NCI-H82 (cell line): ENCODE data around the gene HTR3D.
A peak's percentile ranks its signal among the peaks of the same experiment; 100 is the strongest.
"Not testable (repeated sequence)": the region's sequence is repeated elsewhere in the genome, so short reads cannot be mapped to it uniquely, and the experiment has no call there.

ENCODE experiments used
- DNase-seq: peaks from one replicate; lab custom pipeline; 2025; lab: John Stamatoyannopoulos, UW

HTR3D gene, protein sequence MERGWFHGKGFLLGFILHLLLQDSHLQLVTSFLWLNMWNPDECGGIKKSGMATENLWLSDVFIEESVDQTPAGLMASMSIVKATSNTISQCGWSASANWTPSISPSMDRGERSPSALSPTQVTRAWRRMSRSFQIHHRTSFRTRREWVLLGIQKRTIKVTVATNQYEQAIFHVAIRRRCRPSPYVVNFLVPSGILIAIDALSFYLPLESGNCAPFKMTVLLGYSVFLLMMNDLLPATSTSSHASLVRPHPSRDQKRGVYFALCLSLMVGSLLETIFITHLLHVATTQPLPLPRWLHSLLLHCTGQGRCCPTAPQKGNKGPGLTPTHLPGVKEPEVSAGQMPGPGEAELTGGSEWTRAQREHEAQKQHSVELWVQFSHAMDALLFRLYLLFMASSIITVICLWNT

DNA sequence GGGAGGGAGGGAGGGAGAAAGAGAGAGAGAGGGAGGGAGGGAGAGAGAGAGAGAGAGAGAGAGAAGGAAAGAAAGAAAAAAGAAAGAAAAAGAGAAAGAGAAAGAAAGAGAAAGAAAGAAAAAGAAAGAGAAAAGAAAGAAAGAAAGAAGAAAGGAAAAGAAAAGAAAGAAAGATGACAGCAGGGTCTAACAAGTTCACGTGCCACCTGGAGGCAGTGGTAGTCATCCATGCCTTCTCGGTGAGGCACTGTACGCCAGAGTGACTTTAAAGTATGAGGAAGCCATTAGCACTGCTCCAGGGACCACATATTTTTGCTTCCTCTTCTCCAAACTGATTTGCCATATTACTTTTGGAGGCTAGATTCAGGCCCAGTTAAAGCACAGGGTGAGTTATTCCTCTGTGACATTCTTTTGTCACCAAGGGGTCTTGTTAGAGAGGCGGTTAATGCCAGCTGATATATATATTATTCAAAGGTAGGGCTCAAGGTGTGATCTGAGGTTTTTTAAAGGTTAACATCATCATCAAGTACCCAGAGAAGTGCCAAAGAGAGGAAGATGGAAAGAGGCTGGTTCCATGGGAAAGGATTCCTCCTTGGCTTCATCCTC, at the start of gene HTR3D:
Gene HTR3D, plus strand, starts transcription at position 556 of the 606 bp plus-strand sequence. Its CDS starts 0 bp downstream, at position 556.
- no peak for DNase-seq

DNA sequence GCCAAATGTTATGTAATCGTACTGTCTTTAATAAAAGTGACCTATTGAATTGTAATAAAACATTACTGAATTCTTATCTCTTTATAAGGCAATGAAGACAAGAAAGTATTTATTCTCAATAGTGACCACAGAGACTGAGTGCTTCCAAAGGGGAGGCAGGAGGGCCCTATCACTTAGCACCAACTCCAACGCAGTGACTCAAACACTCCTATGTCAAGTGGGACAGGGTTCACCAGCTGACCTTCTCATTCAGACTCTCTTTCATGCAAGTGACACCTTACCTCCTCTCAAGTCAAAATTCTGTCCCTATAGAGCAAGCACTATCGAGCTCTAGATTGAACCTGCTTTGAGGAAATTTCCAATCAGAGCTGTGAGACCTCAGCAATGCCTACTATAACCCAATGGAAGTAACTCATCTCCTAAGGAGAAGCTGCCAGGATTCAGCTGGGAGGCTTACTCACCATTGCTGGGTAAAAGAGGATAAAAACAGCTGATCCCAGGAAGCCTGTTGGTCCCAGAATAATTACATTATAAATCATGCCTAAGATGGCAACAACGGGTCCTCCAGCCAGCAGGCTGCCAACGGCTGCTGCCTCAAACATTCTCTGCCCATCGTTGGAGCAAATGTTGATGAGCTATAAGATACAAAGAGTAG, 49.4 kb upstream of the HTR3D start:
- DNase-seq = peak; percentile 73

DNA sequence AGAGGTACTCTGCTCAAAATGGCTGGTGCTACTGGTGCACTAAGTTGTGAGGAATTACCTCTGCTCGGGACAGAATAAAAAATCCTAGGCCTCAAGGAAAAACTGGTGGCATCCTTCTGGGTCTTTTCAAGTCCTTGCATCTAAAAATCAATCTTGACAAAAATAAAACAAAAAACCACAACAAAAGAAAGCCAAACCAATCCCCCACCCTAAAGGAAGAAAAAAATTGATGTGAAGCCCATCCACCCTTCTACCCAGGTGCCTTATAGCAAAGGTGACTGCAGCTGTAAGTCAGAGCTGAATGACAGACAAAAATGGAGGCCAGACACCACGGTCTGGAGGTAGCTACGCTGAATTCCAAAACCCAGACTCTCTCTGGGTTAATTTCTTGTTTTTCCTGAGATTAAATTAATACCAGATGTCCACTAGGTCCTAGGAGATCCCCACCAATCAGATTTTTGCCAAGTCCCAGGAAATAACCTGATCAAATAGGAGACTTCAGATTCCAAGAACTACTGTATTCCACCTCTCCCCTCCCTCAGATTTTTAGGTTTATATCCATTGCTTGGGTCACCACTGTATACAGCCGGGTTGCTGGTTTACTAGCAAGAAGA, 47.3 kb upstream of the HTR3D start:
- no peak for DNase-seq

DNA sequence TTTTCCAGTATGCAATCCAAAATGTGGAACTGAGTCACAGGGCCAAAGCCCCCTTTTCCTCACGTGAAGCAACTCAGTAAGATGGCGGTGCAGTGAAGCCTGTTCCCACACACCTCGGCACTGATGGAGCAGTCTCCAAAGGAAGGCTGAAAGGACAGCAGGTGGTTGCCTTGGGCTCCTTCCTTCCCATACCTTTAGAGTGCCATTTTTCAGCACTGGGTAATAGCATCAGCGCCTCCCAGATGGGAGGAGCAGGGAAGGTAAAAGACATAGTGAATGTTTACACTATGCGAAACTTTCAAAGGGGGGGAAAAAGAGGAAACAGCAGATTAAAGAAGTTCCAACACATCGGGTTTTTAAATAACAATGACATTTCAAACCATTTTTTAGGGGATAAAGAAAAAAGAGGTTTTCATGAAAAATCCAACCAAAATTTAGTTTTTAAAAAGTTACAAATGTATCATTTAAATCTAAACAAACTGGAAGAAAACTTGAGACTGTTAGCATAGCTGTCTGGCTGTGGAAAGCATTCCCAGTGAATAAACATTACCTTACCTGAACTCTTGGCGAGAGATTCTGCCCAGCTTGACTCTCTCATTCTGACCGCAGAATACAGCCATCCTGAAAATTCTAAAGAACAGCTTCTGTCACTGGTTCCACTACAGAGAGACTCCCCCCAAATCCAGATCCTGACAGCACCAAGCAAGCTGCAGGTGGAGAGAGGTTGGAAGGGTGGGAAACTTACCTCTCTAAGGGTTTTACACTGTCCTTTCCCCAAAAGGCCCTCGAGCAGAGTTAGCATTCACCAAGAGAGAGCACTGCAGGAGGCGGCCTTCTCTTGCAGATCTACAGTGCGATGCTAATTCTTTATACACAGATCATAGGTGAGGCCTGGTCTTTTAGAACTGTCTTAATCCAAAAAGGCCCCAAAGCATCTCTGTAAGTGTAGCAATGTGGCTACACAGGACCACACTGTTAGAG, 46.5 kb upstream of the HTR3D start:
- no peak for DNase-seq

DNA sequence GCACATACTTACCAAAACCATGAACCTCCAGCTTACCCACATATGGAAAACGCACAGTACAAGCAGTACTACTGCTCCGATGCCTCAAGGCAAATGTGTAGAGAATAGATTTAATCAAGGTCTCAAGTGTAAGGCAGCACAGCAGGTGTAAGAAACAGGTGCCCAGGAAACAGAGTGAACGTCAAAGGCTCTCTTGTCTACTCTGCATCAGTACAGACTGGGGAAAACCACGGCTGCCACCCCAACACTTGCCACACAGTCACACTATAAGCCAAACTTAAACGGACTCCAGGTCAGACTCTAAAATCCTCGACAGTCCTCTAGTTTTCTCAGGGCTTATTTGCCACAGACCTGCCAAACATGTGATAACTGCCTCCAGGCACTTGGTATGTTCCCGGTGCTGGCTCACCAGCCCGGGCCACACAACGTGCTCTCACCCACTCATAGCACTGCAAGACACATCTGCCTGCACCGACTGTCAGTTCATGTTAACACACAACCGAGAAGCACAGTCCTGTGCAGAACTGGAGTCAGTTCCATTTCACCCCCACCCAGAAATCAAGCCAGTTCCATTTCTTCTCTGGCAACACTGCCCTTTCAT, 44.4 kb upstream of the HTR3D start:
- no peak for DNase-seq

DNA sequence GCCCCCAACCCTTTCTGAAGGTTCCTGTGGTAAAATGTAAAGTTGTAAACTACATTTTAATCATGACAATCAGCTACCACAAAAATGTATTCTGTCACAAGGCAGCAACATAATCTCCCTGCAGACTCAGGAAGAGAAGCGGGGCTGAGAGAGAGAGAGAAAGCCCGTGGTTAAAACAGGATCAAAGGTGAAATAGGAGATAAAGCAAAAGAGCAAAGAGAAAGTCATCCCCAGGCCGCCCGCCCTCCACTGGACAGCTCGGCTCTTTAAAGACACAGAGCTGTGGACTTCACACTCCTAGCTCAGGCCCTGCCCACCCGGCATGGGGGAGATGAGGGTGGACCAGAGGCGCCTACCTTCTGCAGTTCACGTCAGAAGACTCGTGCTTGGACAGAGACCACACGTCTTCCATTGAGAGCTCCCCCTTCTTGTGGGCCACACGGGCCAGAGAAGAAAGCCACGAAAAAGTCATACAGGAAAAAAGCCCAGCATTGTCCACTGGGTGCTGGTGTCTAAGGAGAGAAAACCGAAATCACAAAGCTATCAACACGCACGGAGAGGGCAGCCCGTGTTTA, 43.2 kb upstream of the HTR3D start:
- DNase-seq = no peak

DNA sequence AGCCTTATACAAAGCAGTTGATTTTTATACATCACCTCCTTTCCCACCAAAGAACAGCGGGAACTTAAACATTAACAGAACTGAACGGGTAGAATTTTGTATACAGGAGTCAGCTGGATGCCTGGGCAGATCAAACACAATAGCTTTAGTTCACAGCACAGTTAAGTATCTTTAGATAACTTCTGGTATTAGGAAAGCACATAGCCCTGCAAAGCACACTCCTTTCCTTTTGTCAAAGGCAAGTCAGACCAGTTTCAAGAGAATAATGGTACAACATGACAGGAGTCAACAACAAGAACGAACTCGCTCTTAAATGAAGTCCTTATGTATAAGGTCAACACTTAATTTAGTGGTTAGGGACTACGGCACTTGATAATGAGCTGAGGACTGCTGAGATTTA, 40.1 kb upstream of the HTR3D start:
- no peak for DNase-seq

DNA sequence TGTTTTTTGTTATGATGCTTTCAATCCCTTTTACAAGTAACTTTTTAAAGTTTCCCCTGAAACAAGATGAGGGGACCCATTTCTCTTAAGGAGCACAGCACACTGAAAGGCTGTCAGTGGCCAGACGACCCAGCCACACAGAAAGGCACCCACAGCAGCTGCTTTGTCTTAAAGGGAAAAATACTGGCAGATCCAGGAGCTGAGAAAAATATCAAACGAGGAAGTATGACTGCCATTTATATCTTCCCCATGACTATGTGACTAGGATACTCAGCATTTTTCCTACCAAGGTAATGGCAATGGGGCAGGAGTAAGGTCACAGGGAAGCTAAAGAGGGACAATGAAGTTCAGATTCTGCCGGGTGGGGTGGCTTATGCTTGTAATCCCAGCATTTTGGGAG, 29.8 kb upstream of the HTR3D start:
- DNase-seq = no peak

DNA sequence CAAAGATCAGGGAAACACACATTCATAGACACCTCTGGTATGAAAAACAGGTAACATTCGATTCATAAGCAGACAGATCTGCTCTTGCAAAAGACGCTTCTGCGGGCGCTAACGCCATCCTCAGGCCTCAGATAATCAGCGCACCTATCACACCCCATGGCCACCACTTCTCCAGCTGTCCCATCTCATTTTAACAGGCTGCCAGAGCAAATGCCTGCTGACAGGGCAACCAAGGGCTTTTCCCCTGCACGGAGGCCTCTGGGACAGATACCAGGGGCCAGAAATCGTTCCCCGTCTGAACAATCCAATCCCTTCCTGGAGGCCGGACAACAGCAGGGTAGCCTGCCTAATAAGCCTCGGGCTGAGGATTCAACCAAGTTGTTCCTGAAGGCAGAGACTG, 29.1 kb upstream of the HTR3D start:
- DNase-seq = no peak

DNA sequence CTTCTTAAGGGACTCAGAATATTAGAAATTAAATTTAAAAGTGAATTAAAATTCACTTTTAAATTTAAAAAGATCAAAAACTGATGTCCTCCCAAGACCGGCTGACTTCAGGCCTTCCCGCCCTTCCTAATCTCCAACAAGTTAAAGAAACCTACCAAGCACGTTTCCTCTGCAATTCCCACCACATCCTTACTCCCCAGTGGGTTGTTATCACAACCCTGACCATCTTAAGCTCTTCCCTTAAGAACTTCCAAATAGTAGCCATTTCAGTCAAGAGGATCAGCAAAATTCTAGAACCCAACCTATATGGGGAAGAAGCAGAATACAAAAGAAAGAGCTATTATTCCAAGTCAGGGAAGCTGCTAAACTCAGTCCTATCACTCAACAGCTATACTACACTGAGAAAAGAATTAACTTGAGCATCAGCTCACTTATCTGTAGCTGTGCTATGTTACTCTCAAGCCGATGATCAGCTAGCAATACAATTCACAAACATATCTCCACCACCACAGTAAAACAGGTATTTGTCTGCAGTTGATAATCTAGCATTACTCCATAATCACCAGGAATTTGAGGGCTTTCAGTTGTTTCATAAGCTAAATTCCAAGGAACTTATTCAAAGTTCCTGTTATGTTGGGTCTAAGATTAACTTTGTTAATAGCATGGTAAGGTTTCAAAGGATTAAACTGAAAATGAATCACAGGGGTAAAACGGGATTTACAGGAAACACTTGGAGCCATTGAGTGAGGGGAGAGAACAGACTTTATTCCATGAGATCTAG, 28.2 kb upstream of the HTR3D start:
- peak; percentile 16 for DNase-seq

DNA sequence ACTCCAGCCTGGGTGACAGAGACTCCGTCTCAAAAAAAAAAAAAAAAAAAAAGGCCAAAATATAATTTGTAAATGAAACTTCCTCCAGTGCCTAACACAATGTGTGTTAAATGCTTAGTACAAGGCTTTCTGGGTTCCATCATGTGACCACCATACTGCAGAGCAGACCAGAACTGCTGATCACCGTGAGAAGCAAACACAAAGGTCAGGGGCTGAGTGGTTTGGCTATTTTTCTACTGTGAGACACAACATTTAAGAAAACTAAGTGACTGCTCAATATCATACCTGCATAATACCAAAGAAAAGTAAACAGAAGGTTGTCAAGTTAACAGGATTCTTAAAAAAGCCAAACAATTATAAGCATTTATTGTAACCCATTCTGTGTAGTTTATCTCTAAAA, 27.1 kb upstream of the HTR3D start:
- no peak for DNase-seq

DNA sequence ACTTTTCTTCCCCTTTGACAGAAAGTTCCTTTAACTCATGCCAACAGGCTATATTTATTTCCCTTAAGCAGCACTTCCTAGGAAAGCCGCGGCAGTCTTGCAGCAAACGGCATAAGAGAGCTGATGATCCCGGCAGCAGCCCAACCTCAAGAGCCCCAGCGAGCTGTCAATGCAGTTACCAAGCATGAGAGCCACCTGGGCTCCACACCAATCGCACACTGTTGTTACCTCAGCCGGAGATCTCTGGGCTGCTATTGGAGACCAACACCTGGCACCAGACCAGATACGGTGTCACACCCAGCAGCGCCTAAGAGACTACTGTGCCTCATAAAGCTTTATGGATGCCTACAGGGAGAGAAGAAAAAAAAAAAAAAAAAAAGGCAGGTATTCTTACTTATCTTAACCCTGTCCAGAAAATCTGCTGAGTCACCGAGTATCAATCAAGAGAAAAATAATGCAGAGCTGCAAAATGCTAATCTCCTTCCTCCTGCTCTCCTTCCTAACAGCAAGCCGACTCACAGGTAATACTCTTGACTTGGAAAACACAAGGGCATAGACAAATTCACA, 25.5 kb upstream of the HTR3D start:
- DNase-seq = peak; percentile 89

DNA sequence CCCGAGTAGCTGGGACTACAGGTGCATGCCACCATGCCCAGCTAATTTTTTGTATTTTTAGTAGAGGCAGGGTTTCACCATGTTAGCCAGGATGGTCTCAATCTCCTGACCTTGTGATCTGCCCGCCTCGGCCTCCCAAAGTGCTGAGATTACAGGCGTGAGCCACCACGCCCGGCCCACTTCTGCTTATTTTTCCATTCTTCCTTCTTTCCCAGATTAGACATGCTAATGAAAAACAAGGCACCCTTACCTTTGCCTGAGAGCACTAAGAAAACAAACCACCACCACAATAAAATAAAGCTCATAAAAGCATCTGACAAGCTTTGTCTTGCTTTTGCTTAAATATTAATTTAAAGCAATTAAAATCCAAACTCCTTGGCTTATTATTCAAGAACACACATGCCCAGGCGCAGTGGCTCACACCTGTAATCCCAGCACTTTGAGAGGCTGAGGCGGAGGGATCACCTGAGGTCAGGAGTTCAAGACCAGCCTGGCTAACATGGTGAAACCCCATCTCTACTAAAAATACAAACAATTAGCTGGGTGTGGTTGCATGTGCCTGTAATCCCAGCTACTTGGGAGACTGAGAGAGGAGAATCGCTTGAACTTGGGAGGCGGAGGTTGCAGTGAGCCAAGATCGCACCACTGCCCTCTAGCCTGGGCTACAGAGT, 24.3 kb upstream of the HTR3D start:
- not testable (repeated sequence) for DNase-seq

DNA sequence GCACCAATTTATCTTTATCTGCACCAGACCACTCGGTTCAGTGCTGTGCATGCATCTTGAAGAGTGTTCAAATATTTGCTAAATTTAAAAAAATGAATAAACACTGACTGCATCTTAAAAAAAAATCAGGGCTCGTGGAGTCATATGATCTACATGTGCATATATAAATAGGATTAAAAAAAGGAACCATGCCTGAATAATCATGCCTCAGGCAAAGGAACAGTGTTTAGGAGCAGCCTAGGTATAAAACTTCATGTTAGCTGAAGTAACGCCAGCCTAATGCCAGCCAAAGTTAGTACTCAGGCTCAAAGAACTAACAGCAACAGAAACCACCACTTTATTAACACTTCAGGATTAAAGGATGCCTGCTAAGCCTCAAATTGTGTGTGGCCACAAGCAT, 23.4 kb upstream of the HTR3D start:
- no peak for DNase-seq

DNA sequence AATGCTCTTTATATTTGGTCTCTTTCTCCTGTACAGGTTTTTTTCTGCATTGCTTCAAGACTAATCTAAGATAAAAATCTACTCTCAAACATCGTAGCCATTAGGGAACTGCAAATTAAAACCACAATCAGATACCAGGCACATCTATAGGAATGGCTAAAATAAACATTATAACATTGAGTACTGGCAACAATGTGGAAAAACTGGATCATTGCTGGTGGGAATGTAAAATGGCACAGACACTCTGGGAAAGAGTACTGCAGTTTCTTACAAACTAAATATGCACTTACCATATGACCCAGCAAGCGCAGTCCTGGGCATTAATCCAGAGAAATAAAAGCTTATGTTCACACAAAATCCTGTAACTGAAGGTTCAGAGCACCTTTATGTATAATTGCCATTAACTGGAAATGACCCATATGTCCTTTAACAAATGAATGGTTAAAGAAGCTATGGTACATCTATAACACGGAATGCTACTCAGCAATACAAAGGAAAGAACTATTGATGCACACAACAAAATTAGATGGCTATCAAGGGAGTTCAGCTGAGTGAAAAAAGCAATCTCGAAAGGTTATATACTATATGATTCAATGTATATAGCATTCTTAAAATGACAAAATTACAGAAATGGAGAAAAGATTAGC, 20.2 kb upstream of the HTR3D start:
- no peak for DNase-seq

DNA sequence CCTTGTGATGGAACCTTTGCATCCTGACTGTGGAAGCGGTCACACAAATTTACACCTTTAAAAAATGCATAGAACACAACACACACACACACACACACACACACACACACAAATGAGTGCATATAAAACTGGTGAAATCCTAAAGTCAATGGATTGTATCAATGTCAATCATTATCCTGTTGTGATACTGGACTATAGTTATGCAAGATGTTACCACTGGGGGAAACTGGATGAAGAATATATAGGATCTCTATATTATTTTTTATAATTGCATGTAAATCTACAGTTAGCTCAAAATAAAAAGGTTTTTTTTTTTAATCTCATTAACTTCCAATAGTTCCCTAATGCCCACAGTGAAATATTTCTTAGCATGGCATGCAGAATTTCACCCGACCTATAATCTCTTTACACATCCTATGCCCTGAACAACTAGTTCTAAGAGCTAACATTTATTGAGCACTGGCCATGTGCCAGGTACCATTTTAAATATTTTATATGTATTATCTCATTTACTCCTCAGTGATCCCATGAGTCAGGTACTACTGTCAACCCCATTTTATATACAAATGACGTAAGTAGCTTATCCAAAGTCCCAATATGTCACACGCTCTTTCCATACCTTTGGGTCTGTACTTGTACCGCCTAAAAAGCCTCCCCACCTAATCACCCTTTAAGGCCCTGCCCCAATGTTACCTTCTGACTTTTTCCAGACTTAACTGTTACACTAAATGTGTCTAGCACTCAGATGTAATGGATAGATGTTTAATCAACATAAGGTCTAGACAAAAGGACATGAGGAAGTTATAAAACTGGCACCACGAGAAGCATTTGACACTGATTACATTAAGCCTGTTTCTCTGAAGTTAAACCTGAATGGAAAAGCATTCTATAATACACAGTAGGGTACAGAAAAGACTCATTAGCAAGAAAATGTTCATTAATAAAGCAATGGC, 19.3 kb upstream of the HTR3D start:
- peak; percentile 57 for DNase-seq

DNA sequence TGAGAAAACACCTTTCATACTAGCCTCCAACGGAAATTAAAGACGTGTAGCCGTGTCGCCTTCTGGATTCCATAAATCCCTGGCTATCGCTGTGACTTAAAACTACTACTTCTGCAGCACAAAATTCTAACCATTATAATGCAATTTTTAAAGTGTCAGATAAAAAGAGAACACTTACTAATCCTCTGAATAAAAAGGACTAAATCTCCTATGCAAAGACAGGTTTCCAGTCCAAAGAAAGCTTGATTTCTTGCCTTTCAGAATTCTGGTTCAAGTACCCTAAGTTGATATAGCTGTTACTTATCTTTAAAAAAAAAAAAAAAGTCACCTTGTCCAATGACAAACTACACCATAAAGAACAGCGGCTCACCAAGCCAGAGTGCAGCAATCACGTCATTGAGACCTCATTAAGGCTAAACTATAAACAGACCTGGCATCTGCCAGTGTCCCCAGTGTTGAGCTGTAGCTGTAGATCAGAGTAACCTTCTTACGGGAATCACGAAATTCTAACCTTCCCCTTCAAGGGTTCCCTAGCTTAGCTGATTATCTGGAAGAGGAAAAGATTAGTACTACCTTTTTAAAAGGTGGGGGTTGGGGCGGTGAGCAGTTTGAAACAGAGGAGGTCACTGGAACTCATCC, 16.0 kb upstream of the HTR3D start:
- peak; percentile 97 for DNase-seq
